NB4 (cell line): Measurements from ENCODE around the gene SLC16A12.

Source experiments
- CTCF ChIP-seq: IDR thresholded peaks from one replicate; pipeline ENCODE4 v1.5.1; 2012; ENCODE audit warnings: low read depth, low read length
- MAX ChIP-seq: IDR thresholded peaks from 2 replicates; pipeline ENCODE4 v1.6.1; 2011; ENCODE audit warnings: low read depth, low read length
- POLR2A ChIP-seq: IDR thresholded peaks from 2 replicates; pipeline ENCODE4 v1.6.1; 2011; ENCODE audit warnings: mild to moderate bottlenecking; ENCODE audit not compliant: insufficient read length; ENCODE audit errors: extremely low read depth

GRCh38 chr10:89474452-89474851, 60.9 kb downstream of the SLC16A12 start:
- TF ChIP-seq CTCF (no peak), POLR2A (no peak), MAX (no peak)
